ENCODE results near the gene PPP2R2C.

The PPP2R2C gene

GRCh38 chr4:6495736-6496135 lies 23.3 kb upstream of the PPP2R2C start:
- DNase-seq (ENCODE audit: low read depth): no peak
- no peak for TF ChIP-seq CTCF (IDR thresholded peaks at IDR 0.05; ENCODE audit: control insufficient read depth, extremely low read depth, insufficient read depth)
- H3K4me3 ChIP-seq (ENCODE audit: low read depth, low read length): no peak overlapping the region

GRCh38 chr4:6495296-6495590 lies 22.8 kb upstream of the PPP2R2C start:
- H3K4me3 ChIP-seq (ENCODE audit: low read depth, low read length): no peak overlapping the region
- TF ChIP-seq CTCF (IDR thresholded peaks at IDR 0.05; ENCODE audit: control insufficient read depth, extremely low read depth, insufficient read depth): no peak
- DNase-seq (ENCODE audit: low read depth): no peak

GRCh38 chr4:6494431-6495295 lies 22.2 kb upstream of the PPP2R2C start:
- no peak overlapping the region for H3K4me3 ChIP-seq (ENCODE audit: low read depth, low read length)
- no peak for TF ChIP-seq CTCF (IDR thresholded peaks at IDR 0.05; ENCODE audit: control insufficient read depth, extremely low read depth, insufficient read depth)
- no peak for DNase-seq (ENCODE audit: low read depth)

GRCh38 chr4:6493658-6494304 lies 21.4 kb upstream of the PPP2R2C start:
- DNase-seq (ENCODE audit: low read depth): no peak
- no peak overlapping the region for H3K4me3 ChIP-seq (ENCODE audit: low read depth, low read length)
- no peak for TF ChIP-seq CTCF (IDR thresholded peaks at IDR 0.05; ENCODE audit: control insufficient read depth, extremely low read depth, insufficient read depth)

GRCh38 chr4:6492861-6493657 lies 20.6 kb upstream of the PPP2R2C start:
- no peak overlapping the region for H3K4me3 ChIP-seq (ENCODE audit: low read depth, low read length)
- no peak for TF ChIP-seq CTCF (IDR thresholded peaks at IDR 0.05; ENCODE audit: control insufficient read depth, extremely low read depth, insufficient read depth)
- no peak for DNase-seq (ENCODE audit: low read depth)

GRCh38 chr4:6492027-6492590 lies 19.7 kb upstream of the PPP2R2C start:
- TF ChIP-seq CTCF (IDR thresholded peaks at IDR 0.05; ENCODE audit: control insufficient read depth, extremely low read depth, insufficient read depth): no peak
- DNase-seq (ENCODE audit: low read depth): no peak
- no peak overlapping the region for H3K4me3 ChIP-seq (ENCODE audit: low read depth, low read length)
